ENCODE data around the gene CCNI. TPM values are rescaled to one million over a fixed set of nuclear protein-coding genes. Genes with fewer than 3 reads are reported as not detected.

Gene CCNI
- polyA plus RNA-seq, 1 experiment: 85.1 TPM

DNA sequence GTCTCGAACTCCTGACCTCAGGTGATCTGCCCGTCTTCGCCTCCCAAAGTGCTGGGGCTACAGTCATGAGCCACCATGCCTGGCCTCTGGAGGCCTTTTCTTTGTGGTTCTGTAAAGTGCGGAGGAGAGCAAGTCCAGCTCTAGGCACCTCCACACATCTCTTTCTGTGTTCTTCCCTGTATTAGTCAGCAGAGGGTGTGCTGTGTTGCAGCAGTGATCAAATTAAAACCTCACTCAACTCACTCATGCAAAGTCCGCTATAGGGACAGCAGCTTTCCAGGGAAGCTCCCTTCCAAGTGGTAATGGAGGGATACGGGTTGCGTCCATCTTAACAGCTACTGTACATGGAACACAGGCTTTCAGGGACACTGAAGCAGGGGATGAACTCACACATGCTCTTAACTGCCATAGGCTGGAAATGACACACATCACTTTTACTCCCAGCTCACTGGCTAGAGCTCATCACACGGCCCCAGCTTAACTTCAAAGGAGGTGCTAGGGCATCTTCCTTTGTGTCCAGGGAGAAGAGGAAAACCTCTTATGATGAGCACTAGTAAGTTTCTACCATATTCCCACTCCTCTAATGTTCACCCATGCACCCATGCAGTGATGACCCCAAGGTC is 45.2 kb upstream of the CCNI start:
- POLR2A ChIA-PET: no interaction called here
- no peak for DNase-seq (ENCODE audit: low read depth)
- Histone ChIP-seq H3K36me3 (ENCODE audit: control insufficient read depth, insufficient read depth, low read length) (no peaks in the 10 kb centered on the region), H3K27me3 (ENCODE audit: control insufficient read depth, insufficient read depth, low read length) (peaks cover 4% of the 10 kb centered on the region), H3K4me3 (ENCODE audit: low read depth, low read length) (no peak overlapping the region)
- CTCF ChIA-PET: interaction anchor here (0.5 to 1.3 kb wide), 4 partner anchors 11 to 262 kb away, joined by 3 to 6 read pairs (median 3); no protein-coding TSS in a partner anchor
- TF ChIP-seq, protein P1, sequence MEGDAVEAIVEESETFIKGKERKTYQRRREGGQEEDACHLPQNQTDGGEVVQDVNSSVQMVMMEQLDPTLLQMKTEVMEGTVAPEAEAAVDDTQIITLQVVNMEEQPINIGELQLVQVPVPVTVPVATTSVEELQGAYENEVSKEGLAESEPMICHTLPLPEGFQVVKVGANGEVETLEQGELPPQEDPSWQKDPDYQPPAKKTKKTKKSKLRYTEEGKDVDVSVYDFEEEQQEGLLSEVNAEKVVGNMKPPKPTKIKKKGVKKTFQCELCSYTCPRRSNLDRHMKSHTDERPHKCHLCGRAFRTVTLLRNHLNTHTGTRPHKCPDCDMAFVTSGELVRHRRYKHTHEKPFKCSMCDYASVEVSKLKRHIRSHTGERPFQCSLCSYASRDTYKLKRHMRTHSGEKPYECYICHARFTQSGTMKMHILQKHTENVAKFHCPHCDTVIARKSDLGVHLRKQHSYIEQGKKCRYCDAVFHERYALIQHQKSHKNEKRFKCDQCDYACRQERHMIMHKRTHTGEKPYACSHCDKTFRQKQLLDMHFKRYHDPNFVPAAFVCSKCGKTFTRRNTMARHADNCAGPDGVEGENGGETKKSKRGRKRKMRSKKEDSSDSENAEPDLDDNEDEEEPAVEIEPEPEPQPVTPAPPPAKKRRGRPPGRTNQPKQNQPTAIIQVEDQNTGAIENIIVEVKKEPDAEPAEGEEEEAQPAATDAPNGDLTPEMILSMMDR (IDR thresholded peaks at IDR 0.05; ENCODE audit: insufficient read depth, low read depth, low read length): no peak

DNA sequence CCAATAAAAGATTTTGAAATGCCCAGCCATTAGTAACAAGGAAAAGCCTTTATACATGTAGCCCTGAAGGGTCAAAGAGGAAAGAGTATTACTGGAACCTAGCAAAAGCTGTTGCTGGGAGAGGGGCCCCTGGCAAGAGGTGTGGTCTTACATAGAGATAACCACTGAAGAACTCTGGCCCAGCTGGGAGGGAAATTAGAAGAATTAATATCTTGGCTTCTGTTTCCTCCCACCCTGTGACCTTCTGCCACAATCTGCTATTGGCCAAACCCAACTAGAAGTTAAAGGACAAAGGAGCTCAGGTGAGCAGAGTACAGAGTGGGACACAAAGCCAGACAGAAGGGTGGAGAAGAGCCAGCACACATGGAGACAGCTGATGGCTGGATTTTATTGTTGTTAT is 41.9 kb upstream of the CCNI start:
- ChIA-PET CTCF (interaction anchor here (1.0 to 1.2 kb wide), 2 partner anchors 15 to 22 kb away, joined by 3 to 5 read pairs; no protein-coding TSS in a partner anchor), POLR2A (no interaction called here)
- H3K4me3 ChIP-seq (ENCODE audit: low read depth, low read length): no peak overlapping the region
- TF ChIP-seq, protein P1 (IDR thresholded peaks at IDR 0.05; ENCODE audit: insufficient read depth, low read depth, low read length): no peak
- DNase-seq (ENCODE audit: low read depth): no peak
- peaks cover 4% of the 10 kb centered on the region for H3K27me3 ChIP-seq (ENCODE audit: control insufficient read depth, insufficient read depth, low read length)
- no peaks in the 10 kb centered on the region for H3K36me3 ChIP-seq (ENCODE audit: control insufficient read depth, insufficient read depth, low read length)

DNA sequence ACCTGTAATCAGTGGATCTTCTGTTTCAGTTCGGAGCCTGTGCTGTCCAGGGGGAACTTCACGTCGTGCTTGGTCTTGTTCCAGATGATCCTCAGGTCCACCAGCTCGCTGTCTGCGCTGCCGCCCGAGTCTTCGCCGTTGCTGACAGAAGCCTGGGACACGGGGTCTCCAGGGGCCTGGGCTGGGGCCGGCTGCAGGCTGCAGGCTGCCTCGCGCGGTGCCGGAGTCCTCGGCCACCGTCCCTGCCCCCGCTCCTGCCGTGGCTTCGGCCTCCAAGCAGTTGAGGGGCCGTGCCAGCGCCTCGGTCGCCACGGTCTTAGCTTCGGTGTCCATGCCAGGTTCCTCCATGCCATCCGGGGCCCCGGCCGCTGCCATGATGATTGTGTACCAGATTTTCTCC is 37.3 kb upstream of the CCNI start:
- Histone ChIP-seq H3K4me3 (ENCODE audit: low read depth, low read length) (no peak overlapping the region), H3K27me3 (ENCODE audit: control insufficient read depth, insufficient read depth, low read length) (no peaks in the 10 kb centered on the region; the same call in 1 of the 2 replicates), H3K36me3 (ENCODE audit: control insufficient read depth, insufficient read depth, low read length) (no peaks in the 10 kb centered on the region)
- POLR2A ChIA-PET: no interaction called here
- TF ChIP-seq, protein P1 (IDR thresholded peaks at IDR 0.05; ENCODE audit: insufficient read depth, low read depth, low read length): no peak
- CTCF ChIA-PET: interaction anchor here (1.3 kb wide), 1 partner anchor 22 kb away, joined by 3 read pairs; no protein-coding TSS in a partner anchor
- DNase-seq (ENCODE audit: low read depth): no peak

DNA sequence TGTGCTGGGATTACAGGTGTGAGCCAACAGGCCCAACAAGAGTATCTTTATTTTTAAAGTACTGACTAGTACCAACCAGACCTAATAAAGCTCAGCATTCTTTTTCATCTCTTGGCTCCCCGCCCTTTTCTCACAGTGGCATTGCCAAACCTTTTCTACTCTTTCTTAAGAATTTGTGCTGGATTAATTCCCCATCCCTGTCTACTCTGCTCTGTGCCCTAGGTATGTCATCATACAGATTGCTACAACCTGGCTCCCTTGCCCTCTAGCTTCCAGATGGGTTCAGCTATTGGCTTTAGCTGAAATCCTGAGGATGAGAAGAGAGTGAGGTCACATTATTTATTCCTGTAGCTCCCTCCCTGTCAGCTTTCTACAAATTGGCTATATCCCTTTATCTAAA is 34.9 kb upstream of the CCNI start:
- Histone ChIP-seq H3K27me3 (ENCODE audit: control insufficient read depth, insufficient read depth, low read length) (no peaks in the 10 kb centered on the region), H3K36me3 (ENCODE audit: control insufficient read depth, insufficient read depth, low read length) (no peaks in the 10 kb centered on the region), H3K4me3 (ENCODE audit: low read depth, low read length) (no peak overlapping the region)
- DNase-seq (ENCODE audit: low read depth): no peak
- CTCF ChIA-PET: interaction anchor here (1.4 kb wide), 1 partner anchor 15 kb away, joined by 8 read pairs; no protein-coding TSS in a partner anchor
- POLR2A ChIA-PET: interaction anchor here (0.6 kb wide), 1 partner anchor 892 kb away, joined by 4 read pairs; no protein-coding TSS in a partner anchor
- TF ChIP-seq, protein P1 (IDR thresholded peaks at IDR 0.05; ENCODE audit: insufficient read depth, low read depth, low read length): no peak

DNA sequence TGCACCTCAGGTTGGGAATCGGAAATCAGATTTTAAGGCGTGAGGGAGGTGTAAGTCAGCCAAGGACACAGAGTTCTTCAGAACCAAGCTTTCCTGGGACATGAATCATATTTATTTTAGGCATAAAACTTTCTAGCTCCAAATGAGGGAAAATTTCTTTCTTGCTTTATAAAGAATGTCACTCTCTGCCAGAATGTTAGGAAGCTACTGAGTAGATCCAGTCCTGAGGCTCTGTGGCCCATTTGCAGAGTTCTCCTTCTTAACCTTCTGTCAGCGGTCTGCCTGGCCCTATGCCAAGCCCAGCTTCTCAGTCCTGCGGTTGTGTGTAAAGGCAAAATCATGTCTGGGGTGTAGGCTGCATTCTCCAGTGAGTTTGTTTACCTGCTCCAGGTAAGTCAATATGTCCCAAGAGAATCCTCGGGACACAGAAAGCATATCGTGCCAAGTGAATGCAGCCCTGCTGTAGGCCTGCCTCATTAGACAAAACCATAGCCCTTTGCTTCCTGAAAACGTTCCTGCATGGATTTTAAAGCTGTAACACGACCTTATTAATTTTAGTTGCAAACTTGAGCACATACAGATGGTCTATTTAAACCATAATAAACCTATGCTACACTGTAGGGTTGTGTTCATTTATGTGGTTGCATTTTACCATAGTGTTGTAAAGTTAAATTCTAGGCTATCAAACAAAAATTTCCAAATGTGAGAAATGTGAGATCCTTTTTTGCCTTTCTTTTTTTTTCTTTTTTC is 29.2 kb upstream of the CCNI start:
- TF ChIP-seq, protein P1 (IDR thresholded peaks at IDR 0.05; ENCODE audit: insufficient read depth, low read depth, low read length): no peak
- DNase-seq (ENCODE audit: low read depth): no peak
- CTCF ChIA-PET: interaction anchor here (1.0 to 4.2 kb wide), 4 partner anchors 11 to 812 kb away, joined by 3 to 45 read pairs (median 8); no protein-coding TSS in a partner anchor
- no peaks in the 10 kb centered on the region for H3K27me3 ChIP-seq (ENCODE audit: control insufficient read depth, insufficient read depth, low read length)
- POLR2A ChIA-PET: interaction anchor here (0.6 kb wide), 1 partner anchor 10 kb away, joined by 8 read pairs; no protein-coding TSS in a partner anchor
- no peak overlapping the region for H3K4me3 ChIP-seq (ENCODE audit: low read depth, low read length)
- no peaks in the 10 kb centered on the region for H3K36me3 ChIP-seq (ENCODE audit: control insufficient read depth, insufficient read depth, low read length)
